Measurements from ENCODE around the gene PDP2. TPM values are rescaled to one million over a fixed set of nuclear protein-coding genes. Genes with fewer than 3 reads are reported as not detected.

Gene PDP2
- total RNA-seq, 2 donors from 2014 or later: 16.0 to 25.9 TPM

- intact Hi-C loops (cut with DNase I): no loop called here
- Histone ChIP-seq H3K27ac (no peak overlapping the region), H3K4me1 (peaks cover 12% of the 10 kb centered on the region), H3K9me3 (no peaks in the 10 kb centered on the region), H3K9ac (ENCODE audit: low read depth in 2 of 2, low read length in 2 of 2) (no peak overlapping the region), H3K36me3 (no peaks in the 10 kb centered on the region), H3K27me3 (peaks cover 15% of the 10 kb centered on the region), H3K4me3 (no peak overlapping the region)
- peak; percentile 17 for TF ChIP-seq CTCF (IDR thresholded peaks at IDR 0.05)
- DNase-seq: no peak
Observed at GRCh38 chr16:66928702-66929388, 48.5 kb downstream of the PDP2 start.

GRCh38 chr16:66930189-66930588 lies 49.9 kb downstream of the PDP2 start:
- H3K4me1 ChIP-seq: peaks cover 12% of the 10 kb centered on the region

GRCh38 chr16:66931665-66932064 lies 51.4 kb downstream of the PDP2 start:
- DNase-seq: no peak
- intact Hi-C loops (cut with DNase I): loop anchor here (5.0 kb wide), 1 partner anchor 34 kb away; no protein-coding TSS in a partner anchor
- no peaks in the 10 kb centered on the region for H3K9me3 ChIP-seq
- H3K4me3 ChIP-seq: no peak overlapping the region
- H3K27me3 ChIP-seq: no peaks in the 10 kb centered on the region
- peak overlapping the region in 1 of 2 donors; percentile 2 for H3K9ac ChIP-seq (ENCODE audit: low read depth in 2 of 2, low read length in 2 of 2)
- no peaks in the 10 kb centered on the region for H3K36me3 ChIP-seq
- peaks cover 12% of the 10 kb centered on the region for H3K4me1 ChIP-seq
- TF ChIP-seq CTCF (IDR thresholded peaks at IDR 0.05): no peak
- H3K27ac ChIP-seq: no peak overlapping the region

More at GRCh38 chr16:66930189-66930588, 49.9 kb downstream of the PDP2 start:
- no peaks in the 10 kb centered on the region for H3K36me3 ChIP-seq
- H3K27me3 ChIP-seq: peaks cover 6% of the 10 kb centered on the region
- peak; percentile 56 for DNase-seq
- TF ChIP-seq CTCF (IDR thresholded peaks at IDR 0.05): no peak
- H3K27ac ChIP-seq: no peak overlapping the region
- intact Hi-C loops (cut with DNase I): loop anchor here (5.0 kb wide), 1 partner anchor 33 kb away; no protein-coding TSS in a partner anchor
- H3K4me3 ChIP-seq: no peak overlapping the region
- H3K9me3 ChIP-seq: no peaks in the 10 kb centered on the region
- no peak overlapping the region for H3K9ac ChIP-seq (ENCODE audit: low read depth in 2 of 2, low read length in 2 of 2)

DNA sequence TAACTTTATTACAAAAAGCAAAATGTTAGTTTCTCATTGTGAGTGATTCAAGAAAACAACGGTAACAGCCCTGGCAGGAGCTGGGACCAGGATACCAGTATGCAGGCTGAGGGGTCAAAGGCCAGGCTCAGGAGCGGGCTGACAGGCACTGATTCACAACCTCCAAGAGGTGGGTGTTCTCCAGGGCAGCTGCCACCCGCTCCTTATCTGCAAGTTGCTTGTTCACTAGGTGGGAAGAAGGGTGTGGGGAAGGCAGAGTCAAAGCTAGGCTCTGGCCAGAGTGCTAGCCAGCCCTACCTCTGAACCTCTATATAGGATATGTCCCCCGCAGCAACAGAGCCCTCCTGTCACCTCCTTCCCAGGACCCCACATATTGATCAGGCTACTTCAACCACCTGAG lies 51.8 kb downstream of the PDP2 start:
- H3K9me3 ChIP-seq: no peaks in the 10 kb centered on the region
- H3K9ac ChIP-seq (ENCODE audit: low read depth in 2 of 2, low read length in 2 of 2): no peak overlapping the region
- no peak for TF ChIP-seq CTCF (IDR thresholded peaks at IDR 0.05)
- DNase-seq: no peak
- peaks cover 13% of the 10 kb centered on the region for H3K4me1 ChIP-seq
- no peak overlapping the region for H3K4me3 ChIP-seq
- intact Hi-C loops (cut with DNase I): loop anchor here (5.0 kb wide), 1 partner anchor 35 kb away; no protein-coding TSS in a partner anchor
- H3K36me3 ChIP-seq: no peaks in the 10 kb centered on the region
- no peaks in the 10 kb centered on the region for H3K27me3 ChIP-seq
- no peak overlapping the region for H3K27ac ChIP-seq

- peaks cover 20% of the 10 kb centered on the region for H3K4me1 ChIP-seq
- intact Hi-C loops (cut with DNase I): loop anchor here (5.0 kb wide), 1 partner anchor 36 kb away; no protein-coding TSS in a partner anchor
Observed at GRCh38 chr16:66933776-66934137, 53.4 kb downstream of the PDP2 start.

More at GRCh38 chr16:66933776-66934137, 53.4 kb downstream of the PDP2 start:
- Histone ChIP-seq H3K9me3 (no peaks in the 10 kb centered on the region), H3K27ac (peak overlapping the region; percentile 86), H3K9ac (ENCODE audit: low read depth in 2 of 2, low read length in 2 of 2) (peak overlapping the region; percentile 97 to 99), H3K27me3 (no peaks in the 10 kb centered on the region), H3K36me3 (no peaks in the 10 kb centered on the region), H3K4me3 (peak overlapping the region; percentile 94)
- TF ChIP-seq CTCF (IDR thresholded peaks at IDR 0.05): no peak
- no peak for DNase-seq

Data from colonic mucosa (tissue), 4 donors.